ENCODE data around the gene CYP24A1. TPM values are rescaled to one million over a fixed set of nuclear protein-coding genes. Genes with fewer than 3 reads are reported as not detected.

CYP24A1 gene
- polyA plus RNA-seq, 3 donors: not detected

GRCh38 chr20:54103762-54104600, 69.8 kb downstream of the CYP24A1 start:
- H3K4me3 ChIP-seq (replicated peaks in 1 of 3; ENCODE audit: low read depth in 2 of 3, low read length in 3 of 3): no peak overlapping the region
- peaks cover 5% of the 10 kb centered on the region for H3K4me1 Mint-ChIP-seq
- H3K4me2 ChIP-seq (replicated peaks; ENCODE audit: extremely low read depth, low read length, poor library complexity, severe bottlenecking): no peak overlapping the region
- no peak for DNase-seq
- H3K36me3 Mint-ChIP-seq: no peaks in the 10 kb centered on the region
- no peaks in the 10 kb centered on the region for H3K9me3 Mint-ChIP-seq
- H3K4me3 Mint-ChIP-seq: no peak overlapping the region
- WGBS (ENCODE audit: insufficient coverage): 99% methylated on average over 5 of the region's 6 CpGs
- TF ChIP-seq CTCF (IDR thresholded peaks at IDR 0.05): peak; percentile 62
- H3K27ac Mint-ChIP-seq: no peak overlapping the region
- H3K27ac ChIP-seq (ENCODE audit: low read depth in 1 of 2, low read length in 2 of 2): no peak overlapping the region
- no peaks in the 10 kb centered on the region for H3K9me3 ChIP-seq (replicated peaks in 1 of 2; ENCODE audit: control insufficient read depth in 1 of 2, insufficient read depth in 1 of 2, low read length in 2 of 2)
- intact Hi-C loops (cut with micrococcal nuclease): no loop called here
- no peaks in the 10 kb centered on the region for H3K79me2 ChIP-seq (ENCODE audit: insufficient read depth, low read length)
- H3K9ac ChIP-seq (ENCODE audit: insufficient read depth, low read length, poor library complexity, severe bottlenecking): no peak overlapping the region
- peaks cover 0 to under 1% of the 10 kb centered on the region in 2 donors for H3K4me1 ChIP-seq (ENCODE audit: control insufficient read depth in 1 of 2, insufficient read depth in 2 of 2, low read length in 2 of 2)
- no peaks in the 10 kb centered on the region for H3K36me3 ChIP-seq (replicated peaks in 1 of 2; ENCODE audit: control insufficient read depth in 1 of 2, insufficient read depth in 2 of 2, low read length in 2 of 2)
- no peak overlapping the region for H2AFZ ChIP-seq (ENCODE audit: insufficient read depth, low read depth, low read length, poor library complexity, severe bottlenecking)
- H3K27me3 Mint-ChIP-seq (ENCODE audit: low read depth in 3 of 3): peaks cover 0 to 7% (median 0%) of the 10 kb centered on the region in 3 donors
- no peaks in the 10 kb centered on the region for H4K20me1 ChIP-seq (ENCODE audit: insufficient read depth, low read length)
- H3K27me3 ChIP-seq (ENCODE audit: control insufficient read depth in 2 of 2, insufficient read depth in 2 of 2, low read length in 2 of 2): no peaks in the 10 kb centered on the region

Other genes with a start within 250 kb of the CYP24A1 start
- gene BCAS1, start 103.4 kb downstream of the CYP24A1 start, polyA plus RNA-seq: under 1 TPM in 2 of 3 donors, not detected in 1; 0.01 to 0.02 TPM
- gene PFDN4, start 34.1 kb upstream of the CYP24A1 start, polyA plus RNA-seq: 10 to 100 TPM; 12.6 to 49.0 (median 32.1) TPM

Data from CD14-positive monocyte (primary cell).